MCF 10A (cell line): Measurements from ENCODE around the gene TROAP. TPM values are rescaled to one million over a fixed set of nuclear protein-coding genes. Genes with fewer than 3 reads are reported as not detected.

Experiments used
- BruUV-seq: library from RNA; stranded (reverse); fragments of 400-500 nt; replicated peaks from 2 replicates; lab custom pipeline; 2021; lab: Mats Ljungman, UMichigan
- CTCF ChIA-PET: fragments of 300-600 bp; sonication (Branson Sonifier 250); formaldehyde crosslinking; extraction: SDS; loops from one replicate; lab custom pipeline; 2021; ENCODE audit warnings: antibody characterized with exemption, inconsistent platforms; lab: Yijun Ruan, JAX
- POLR2A ChIA-PET: fragments of 300-600, 350-650 bp; sonication (Branson Sonifier 250); formaldehyde crosslinking; extraction: SDS; loops from one replicate; lab custom pipeline; 2020; ENCODE audit warnings: antibody characterized with exemption, inconsistent platforms; lab: Yijun Ruan, JAX
- DNase-seq: peaks from one replicate; pipeline ENCODE4 v3.0.0-alpha.2; 2018; ENCODE audit not compliant: unreplicated experiment
- H3K27ac Mint-ChIP-seq: one replicate; pipeline ENCODE4 v1.8.0; 2022; ENCODE audit warnings: mild to moderate bottlenecking, low read depth, mixed read lengths; ENCODE audit not compliant: unreplicated experiment
- H3K27me3 Mint-ChIP-seq: one replicate; pipeline ENCODE4 v1.8.0; 2022; ENCODE audit warnings: mixed read lengths; ENCODE audit not compliant: insufficient read depth, unreplicated experiment
- H3K36me3 Mint-ChIP-seq: one replicate; pipeline ENCODE4 v1.8.0; 2022; ENCODE audit warnings: mild to moderate bottlenecking, moderate library complexity, mixed read lengths; ENCODE audit not compliant: insufficient read depth, unreplicated experiment
- H3K4me1 Mint-ChIP-seq: one replicate; pipeline ENCODE4 v1.8.0; 2022; ENCODE audit warnings: mixed read lengths; ENCODE audit not compliant: insufficient read depth, unreplicated experiment
- H3K4me3 Mint-ChIP-seq: one replicate; pipeline ENCODE4 v1.8.0; 2022; ENCODE audit warnings: mild to moderate bottlenecking, moderate library complexity, mixed read lengths; ENCODE audit not compliant: unreplicated experiment
- H3K9me3 Mint-ChIP-seq: one replicate; pipeline ENCODE4 v1.8.0; 2022; ENCODE audit warnings: mixed read lengths; ENCODE audit not compliant: unreplicated experiment
- intact Hi-C: fragments of 100-400 bp; cut with micrococcal nuclease; formaldehyde crosslinking; loops from 2 replicates; pipeline ENCODE4 v1.14.1; 2022
- total RNA-seq: library from RNA; stranded (reverse); gene quantifications from 2 replicates; pipeline ENCODE4 v1.2.3, GENCODE V29; 2022
- TF ChIP-seq, protein P1 (sequence below): fragments of 200-600 bp; IDR thresholded peaks from one replicate; pipeline ENCODE4 v1.8.0; 2022; ENCODE audit warnings: antibody characterized with exemption, mild to moderate bottlenecking; ENCODE audit not compliant: unreplicated experiment

Gene TROAP
- total RNA-seq, 1 experiment from 2014 or later = 41.9 TPM

DNA sequence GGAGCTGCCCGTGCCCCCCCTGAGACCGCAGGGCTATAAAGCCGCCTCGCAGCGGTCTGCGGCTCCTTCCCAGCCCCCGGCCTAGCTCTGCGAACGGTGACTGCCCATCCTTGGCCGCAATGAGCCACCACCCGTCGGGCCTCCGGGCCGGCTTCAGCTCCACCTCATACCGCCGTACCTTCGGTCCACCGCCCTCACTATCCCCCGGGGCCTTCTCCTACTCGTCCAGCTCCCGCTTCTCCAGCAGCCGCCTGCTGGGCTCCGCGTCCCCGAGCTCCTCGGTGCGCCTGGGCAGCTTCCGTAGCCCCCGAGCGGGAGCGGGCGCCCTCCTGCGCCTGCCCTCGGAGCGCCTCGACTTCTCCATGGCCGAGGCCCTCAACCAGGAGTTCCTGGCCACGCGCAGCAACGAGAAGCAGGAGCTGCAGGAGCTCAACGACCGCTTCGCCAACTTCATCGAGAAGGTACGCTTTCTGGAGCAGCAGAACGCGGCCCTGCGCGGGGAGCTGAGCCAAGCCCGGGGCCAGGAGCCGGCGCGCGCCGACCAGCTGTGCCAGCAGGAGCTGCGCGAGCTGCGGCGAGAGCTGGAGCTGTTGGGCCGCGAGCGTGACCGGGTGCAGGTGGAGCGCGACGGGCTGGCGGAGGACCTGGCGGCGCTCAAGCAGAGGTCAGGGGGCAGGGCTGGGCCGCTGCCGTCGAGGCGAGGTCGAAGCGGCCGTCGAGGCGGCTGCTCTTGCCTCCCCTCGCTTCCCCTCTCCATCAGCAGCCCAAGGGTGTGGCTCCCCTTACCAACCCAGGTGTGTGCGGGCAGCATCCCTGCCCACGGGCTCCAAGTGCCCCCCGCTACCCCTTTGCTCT lies 27.7 kb upstream of the TROAP start, which contains the start of gene PRPH:
TSS of gene PRPH (plus strand) at position 66 of the 855 bp plus-strand sequence. CDS start at position 120, 54 bp downstream.
- POLR2A ChIA-PET = no interaction called here
- no peak for DNase-seq

DNA sequence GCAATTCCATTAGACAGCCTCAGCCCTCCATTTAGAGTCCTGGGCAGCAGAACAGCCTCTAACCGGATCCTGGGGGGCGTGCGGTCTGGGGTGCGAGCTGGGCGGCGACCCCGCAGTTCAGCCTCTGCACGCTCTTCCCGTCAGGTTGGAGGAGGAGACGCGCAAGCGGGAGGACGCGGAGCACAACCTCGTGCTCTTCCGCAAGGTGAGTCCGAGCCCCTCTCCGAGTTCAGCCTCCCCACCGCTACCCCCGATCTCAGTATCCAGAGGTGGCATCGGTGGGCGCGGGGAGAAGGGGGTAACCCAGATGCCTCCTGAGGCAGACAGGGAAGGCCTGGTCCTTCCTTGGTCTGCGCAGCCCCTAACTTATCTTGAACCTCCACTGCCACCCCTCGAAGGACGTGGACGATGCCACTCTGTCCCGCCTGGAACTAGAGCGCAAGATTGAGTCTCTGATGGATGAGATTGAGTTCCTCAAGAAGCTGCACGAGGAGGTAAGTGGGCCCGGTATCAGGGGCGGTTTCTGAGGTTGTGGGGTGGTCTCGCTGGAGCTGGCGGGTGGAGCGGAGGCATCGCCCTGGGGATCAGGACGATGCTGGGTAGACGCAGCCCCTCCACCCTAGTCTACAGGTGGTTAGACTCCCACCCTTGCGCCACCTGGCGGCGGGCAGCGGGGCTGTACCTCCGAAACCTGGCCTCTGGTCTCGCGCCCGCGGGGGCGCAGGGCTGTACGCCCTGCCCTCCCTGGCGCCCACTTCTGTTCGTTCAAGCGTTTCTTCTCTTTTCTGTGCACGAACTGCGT lies 26.8 kb upstream of the TROAP start:
- TF ChIP-seq, protein P1, sequence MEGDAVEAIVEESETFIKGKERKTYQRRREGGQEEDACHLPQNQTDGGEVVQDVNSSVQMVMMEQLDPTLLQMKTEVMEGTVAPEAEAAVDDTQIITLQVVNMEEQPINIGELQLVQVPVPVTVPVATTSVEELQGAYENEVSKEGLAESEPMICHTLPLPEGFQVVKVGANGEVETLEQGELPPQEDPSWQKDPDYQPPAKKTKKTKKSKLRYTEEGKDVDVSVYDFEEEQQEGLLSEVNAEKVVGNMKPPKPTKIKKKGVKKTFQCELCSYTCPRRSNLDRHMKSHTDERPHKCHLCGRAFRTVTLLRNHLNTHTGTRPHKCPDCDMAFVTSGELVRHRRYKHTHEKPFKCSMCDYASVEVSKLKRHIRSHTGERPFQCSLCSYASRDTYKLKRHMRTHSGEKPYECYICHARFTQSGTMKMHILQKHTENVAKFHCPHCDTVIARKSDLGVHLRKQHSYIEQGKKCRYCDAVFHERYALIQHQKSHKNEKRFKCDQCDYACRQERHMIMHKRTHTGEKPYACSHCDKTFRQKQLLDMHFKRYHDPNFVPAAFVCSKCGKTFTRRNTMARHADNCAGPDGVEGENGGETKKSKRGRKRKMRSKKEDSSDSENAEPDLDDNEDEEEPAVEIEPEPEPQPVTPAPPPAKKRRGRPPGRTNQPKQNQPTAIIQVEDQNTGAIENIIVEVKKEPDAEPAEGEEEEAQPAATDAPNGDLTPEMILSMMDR = peak; percentile 92
- Mint-ChIP-seq H3K4me3 (peak overlapping the region; percentile 67), H3K9me3 (no peaks in the 10 kb centered on the region), H3K4me1 (peaks cover 6% of the 10 kb centered on the region), H3K27me3 (peaks cover 11% of the 10 kb centered on the region), H3K27ac (no peak overlapping the region), H3K36me3 (no peaks in the 10 kb centered on the region)
- intact Hi-C loops = no loop called here
- CTCF ChIA-PET = interaction anchor here (0.7 to 16.4 kb wide), 20 partner anchors 8 to 1638 kb away, joined by 3 to 251 read pairs (median 5); partner anchors contain the start of genes C1QL4, DNAJC22, KCNH3 and TROAP
- POLR2A ChIA-PET = no interaction called here
- peak; percentile 45 for DNase-seq
- BruUV-seq = TSS peak; percentile 60

More for the DNA sequence above, 27.7 kb upstream of the TROAP start, which contains the start of gene PRPH:
- CTCF ChIA-PET = interaction anchor here (0.5 to 16.4 kb wide), 12 partner anchors 11 to 572 kb away, joined by 3 to 251 read pairs (median 5); partner anchors contain the start of genes C1QL4, DNAJC22, KCNH3 and TROAP
- TF ChIP-seq, protein P1 = no peak
- Mint-ChIP-seq H3K4me1 (peaks cover 6% of the 10 kb centered on the region), H3K36me3 (no peaks in the 10 kb centered on the region), H3K4me3 (no peak within 1 kb of the TSS), H3K27me3 (peaks cover 11% of the 10 kb centered on the region), H3K9me3 (no peaks in the 10 kb centered on the region), H3K27ac (no peak within 1 kb of the TSS)
- no TSS peak for BruUV-seq
- intact Hi-C loops = no loop called here

DNA sequence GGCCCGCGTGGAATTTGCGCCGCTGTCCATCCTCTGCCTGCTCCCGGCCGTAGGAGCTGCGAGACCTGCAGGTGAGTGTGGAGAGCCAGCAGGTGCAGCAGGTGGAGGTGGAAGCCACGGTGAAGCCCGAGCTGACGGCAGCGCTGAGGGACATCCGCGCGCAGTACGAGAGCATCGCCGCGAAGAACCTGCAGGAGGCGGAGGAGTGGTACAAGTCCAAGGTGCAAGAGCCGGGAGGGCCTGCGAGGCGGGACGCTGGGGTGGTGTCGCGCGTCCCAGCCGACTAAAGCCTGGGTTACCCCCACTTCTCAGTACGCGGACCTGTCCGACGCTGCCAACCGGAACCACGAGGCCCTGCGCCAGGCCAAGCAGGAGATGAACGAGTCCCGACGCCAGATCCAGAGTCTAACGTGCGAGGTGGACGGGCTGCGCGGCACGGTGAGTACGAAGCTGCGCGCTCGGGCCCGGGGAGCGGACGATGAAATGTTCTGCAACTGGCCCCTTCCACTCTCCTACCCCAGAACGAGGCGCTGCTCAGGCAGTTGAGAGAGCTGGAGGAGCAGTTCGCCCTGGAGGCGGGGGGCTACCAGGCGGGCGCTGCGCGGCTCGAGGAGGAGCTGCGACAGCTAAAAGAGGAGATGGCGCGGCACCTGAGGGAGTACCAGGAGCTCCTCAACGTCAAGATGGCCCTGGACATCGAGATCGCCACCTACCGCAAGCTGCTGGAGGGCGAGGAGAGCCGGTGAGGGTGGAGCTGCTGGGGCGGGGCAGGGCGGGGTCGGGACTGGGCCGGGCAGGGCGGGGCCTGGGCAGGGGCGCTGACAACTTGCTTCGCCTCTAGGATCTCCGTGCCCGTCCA lies 26.0 kb upstream of the TROAP start:
- TF ChIP-seq, protein P1 = no peak
- ChIA-PET CTCF (interaction anchor here (0.5 to 16.4 kb wide), 20 partner anchors 9 to 1637 kb away, joined by 3 to 251 read pairs (median 5); partner anchors contain the start of genes C1QL4, DNAJC22 and TROAP), POLR2A (interaction anchor here (1.2 kb wide), 1 partner anchor 33 kb away, joined by 4 read pairs; the partner anchor contains the start of gene TUBA1C)
- intact Hi-C loops = no loop called here
- no TSS peak for BruUV-seq
- H3K36me3 Mint-ChIP-seq = no peaks in the 10 kb centered on the region
- no peaks in the 10 kb centered on the region for H3K9me3 Mint-ChIP-seq
- H3K27me3 Mint-ChIP-seq = peaks cover 11% of the 10 kb centered on the region
- H3K4me3 Mint-ChIP-seq = peak overlapping the region; percentile 67
- H3K27ac Mint-ChIP-seq = no peak overlapping the region
- peak; percentile 73 for DNase-seq
- H3K4me1 Mint-ChIP-seq = peaks cover 6% of the 10 kb centered on the region
